K562 (cell line): ENCODE data around the gene NPR3. TPM values are rescaled to one million over a fixed set of nuclear protein-coding genes. Genes with fewer than 3 reads are reported as not detected.

Experiments used
- ARID3B ChIP-seq: fragments of 250-450 bp; sonication (Bioruptor Pico); IDR thresholded peaks from 2 replicates; pipeline ENCODE4 v1.4.0; 2020; ENCODE audit warnings: borderline replicate concordance
- CHCHD3 ChIP-seq: fragments of 250-450 bp; sonication (Bioruptor Pico); IDR thresholded peaks from 2 replicates; pipeline ENCODE4 v2.1.2; 2022; ENCODE audit warnings: mild to moderate bottlenecking
- CUX1 ChIP-seq: fragments of 200-800 bp; sonication (Bioruptor generic); IDR thresholded peaks from 2 replicates; pipeline ENCODE4 v1.6.1; 2016; ENCODE audit warnings: missing genetic modification characterization, missing compliant biosample characterization
- E2F8 ChIP-seq: fragments of 450-650 bp; IDR thresholded peaks from 2 replicates; pipeline ENCODE4 v1.7.1; 2018; ENCODE audit warnings: mild to moderate bottlenecking, low read depth; ENCODE audit not compliant: partially characterized antibody
- NEUROD1 ChIP-seq: fragments of 150-350 bp; IDR thresholded peaks from 2 replicates; pipeline ENCODE4 v1.6.1; 2014; ENCODE audit warnings: borderline replicate concordance, low read length, low read depth; ENCODE audit not compliant: partially characterized antibody
- NR1H2 ChIP-seq: sonication (generic); formaldehyde crosslinking; IDR thresholded peaks from 2 replicates; pipeline ENCODE4 v1.4.0; 2020; ENCODE audit warnings: mild to moderate bottlenecking, missing genetic modification reagents
- SETDB1 ChIP-seq: IDR thresholded peaks from one replicate; pipeline ENCODE4 v1.6.1; 2012; ENCODE audit warnings: low read length, control low read depth, inconsistent platforms
- SNAPC5 ChIP-seq: fragments of 250-450 bp; sonication (Bioruptor Pico); IDR thresholded peaks from 2 replicates; pipeline ENCODE4 v1.8.0; 2021; ENCODE audit warnings: moderate library complexity, mild to moderate bottlenecking, inconsistent platforms
- TCF3 ChIP-seq: sonication (generic); formaldehyde crosslinking; IDR thresholded peaks from 2 replicates; pipeline ENCODE4 v1.4.0; 2020; ENCODE audit warnings: mild to moderate bottlenecking, missing genetic modification reagents
- ZNF655 ChIP-seq: fragments of 250-450 bp; sonication (Bioruptor Pico); IDR thresholded peaks from 2 replicates; pipeline ENCODE4 v1.5.0; 2021
- polyA plus RNA-seq, 8 experiments: library from polyadenylated mRNA; depleted of rRNA in 4 of 8; stranded (reverse) in 5 of 8; unstranded in 3 of 8; fragments of >200 nt; fragmentation: Nextera tagmentation in 2 of 8; fragmentation: Illumina TruSeq in 1 of 8; extraction: Ambion mirVana in 2 of 8; extraction: Trizol in 1 of 8; gene quantifications; 2 replicates each; pipeline versions ENCODE4 v1.2.1 to v1.2.3, GENCODE V29; 2011 to 2014; ENCODE audit warnings: inconsistent platforms in 1 of 8, missing spikeins in 1 of 8
- total RNA-seq, 7 experiments: library from RNA; depleted of rRNA in 6 of 7; stranded (reverse); fragments of >200 nt in 6 of 7; fragmentation: Illumina TruSeq in 2 of 7; extraction: Trizol in 2 of 7; gene quantifications; 2 replicates each; pipeline versions ENCODE4 v1.2.1 to v1.2.3, GENCODE V29; 2011 to 2021; ENCODE audit warnings: low replicate concordance in 1 of 7

NPR3 gene
- total and polyA plus RNA-seq, 9 of the 15 experiments (the other 6 are each of a cell fraction or from before 2014, with no cell fraction given), result 0.01 to 0.11 (median 0.04) TPM; not detected in 2

GRCh38 chr5:32769711-32770110 lies 58.6 kb downstream of the NPR3 start (continued):
- TF ChIP-seq ZNF655 (CRISPR knock-in tag) (no peak), E2F8 (no peak), NR1H2 (CRISPR knock-in tag) (no peak), TCF3 (CRISPR knock-in tag) (no peak), ARID3B (CRISPR knock-in tag) (no peak), CHCHD3 (CRISPR knock-in tag) (no peak), NEUROD1 (no peak), SNAPC5 (no peak), SETDB1 (no peak), CUX1 (CRISPR knock-in tag) (no peak)
